ENCODE results near the gene STRN3.

- no peak for TF ChIP-seq CTCF (IDR thresholded peaks at IDR 0.05)
- TF ChIP-seq POLR2A (IDR thresholded peaks at IDR 0.05): no peak
These were observed 171.7 kb downstream of the STRN3 start for GRCh38 chr14:30854492-30854891.

Measured in esophagus squamous epithelium (tissue), 4 donors.